H1 (cell line): ENCODE results near the gene KIF1B. TPM values are rescaled to one million over a fixed set of nuclear protein-coding genes. Genes with fewer than 3 reads are reported as not detected.

Experiments used
- BCL11A ChIP-seq, 2 experiments: IDR thresholded peaks; one replicate each; pipeline ENCODE4 v1.6.1; 2011; ENCODE audit warnings: low read depth in 2 of 2, low read length in 2 of 2, mild to moderate bottlenecking in 2 of 2
- CREB1 ChIP-seq: IDR thresholded peaks from 2 replicates; pipeline ENCODE4 v1.6.1; 2012; ENCODE audit warnings: inconsistent platforms
- EZH2 ChIP-seq: fragments of 200-600 bp; sonication (generic); IDR thresholded peaks from 2 replicates; pipeline ENCODE4 v1.7.1; 2012; ENCODE audit warnings: low read depth, mild to moderate bottlenecking, moderate library complexity, low read length, inconsistent platforms; ENCODE audit not compliant: severe bottlenecking
- FOSL1 ChIP-seq: IDR thresholded peaks from 2 replicates; pipeline ENCODE4 v1.6.1; 2011; ENCODE audit warnings: mild to moderate bottlenecking, low read depth, low read length, moderate library complexity; ENCODE audit not compliant: insufficient read depth
- GABPA ChIP-seq: IDR thresholded peaks from 2 replicates; pipeline ENCODE4 v1.6.1; 2011; ENCODE audit warnings: mild to moderate bottlenecking, low read length, moderate library complexity, borderline replicate concordance; ENCODE audit not compliant: insufficient read depth
- JUND ChIP-seq: IDR thresholded peaks from 2 replicates; pipeline ENCODE4 v1.6.1; 2011; ENCODE audit warnings: mild to moderate bottlenecking, improper control_type of control experiment, low read length
- KDM4A ChIP-seq: IDR thresholded peaks from one replicate; pipeline ENCODE4 v1.7.1; 2012; ENCODE audit warnings: low read depth, mild to moderate bottlenecking, moderate library complexity, low read length, inconsistent platforms; ENCODE audit not compliant: severe bottlenecking
- NRF1 ChIP-seq: IDR thresholded peaks from 2 replicates; pipeline ENCODE4 v1.6.1; 2011; ENCODE audit warnings: mild to moderate bottlenecking, low read depth, low read length, improper control_type of control experiment
- PHF8 ChIP-seq: fragments of 200-600 bp; sonication (generic); conservative IDR thresholded peaks from 2 replicates; pipeline ENCODE4 v1.7.1; 2012; ENCODE audit warnings: low read depth, mild to moderate bottlenecking, inconsistent platforms, low read length, moderate library complexity
- POLR2A ChIP-seq, 2 experiments: IDR thresholded peaks; 1 replicate in 1 of 2; 2 replicates in 1 of 2; pipeline ENCODE4 v1.6.1; 2011; ENCODE audit warnings: low read depth in 2 of 2, low read length in 2 of 2, mild to moderate bottlenecking in 2 of 2; ENCODE audit errors: control extremely low read depth in 1 of 2
- RAD21 ChIP-seq, 2 experiments: IDR thresholded peaks in 1 of 2; conservative IDR thresholded peaks in 1 of 2; 2 replicates each; pipeline ENCODE4 v1.6.1; 2011; ENCODE audit warnings: low read depth in 2 of 2, low read length in 2 of 2, improper control_type of control experiment in 1 of 2, inconsistent platforms in 1 of 2, mild to moderate bottlenecking in 1 of 2, moderate library complexity in 1 of 2
- SIN3A ChIP-seq, 2 experiments: IDR thresholded peaks in 1 of 2; conservative IDR thresholded peaks in 1 of 2; 2 replicates each; pipeline ENCODE4 v1.6.1; 2011 to 2012; ENCODE audit warnings: low read length in 2 of 2, improper control_type of control experiment in 1 of 2, low read depth in 1 of 2, mild to moderate bottlenecking in 1 of 2
- SRF ChIP-seq: IDR thresholded peaks from 2 replicates; pipeline ENCODE4 v1.6.1; 2011; ENCODE audit warnings: mild to moderate bottlenecking, low read depth, low read length, moderate library complexity
- SUZ12 ChIP-seq: fragments of 200-600 bp; sonication (generic); IDR thresholded peaks from 2 replicates; pipeline ENCODE4 v1.6.1; 2012; ENCODE audit warnings: mild to moderate bottlenecking, inconsistent platforms, low read length, moderate library complexity, mixed read lengths
- TAF1 ChIP-seq: IDR thresholded peaks from 2 replicates; pipeline ENCODE4 v1.6.1; 2011; ENCODE audit warnings: mild to moderate bottlenecking, low read depth, low read length
- TCF12 ChIP-seq: IDR thresholded peaks from 2 replicates; pipeline ENCODE4 v1.6.1; 2011; ENCODE audit warnings: low read depth, mild to moderate bottlenecking, low read length
- polyA plus RNA-seq, 7 experiments: library from polyadenylated mRNA; depleted of rRNA in 3 of 7; stranded (reverse) in 5 of 7; unstranded in 2 of 7; fragments of >200 nt in 5 of 7; fragments of 200-250 nt in 2 of 7; gene quantifications; 1 replicate in 5 of 7; 2 replicates in 1 of 7; 4 replicates in 1 of 7; pipeline versions ENCODE4 v1.2.1 to v1.2.3, GENCODE V29; 2011 to 2013; ENCODE audit warnings: missing spikeins in 2 of 7, mixed read lengths in 2 of 7
- total RNA-seq: library from RNA; stranded (reverse); fragmentation: NEBNext Ultra II Directional; extraction: Animal tissue kit (Norgen Biotek cat#: 25700); gene quantifications from 2 replicates; pipeline ENCODE4 v1.2.1, GENCODE V29; 2021
- TF ChIP-seq, protein P1 (sequence below): IDR thresholded peaks from 2 replicates; pipeline ENCODE4 v1.6.1; 2012; ENCODE audit warnings: inconsistent platforms
- TF ChIP-seq, protein P2 (sequence below): IDR thresholded peaks from 2 replicates; pipeline ENCODE4 v1.6.1; 2012; ENCODE audit warnings: inconsistent platforms
- TF ChIP-seq, protein P3 (sequence below), 3 experiments: IDR thresholded peaks; 1 replicate in 2 of 3; 2 replicates in 1 of 3; pipeline versions ENCODE4 v1.5.1 to v1.6.1; 2011; ENCODE audit warnings: low read length in 3 of 3, mild to moderate bottlenecking in 3 of 3, inconsistent platforms in 2 of 3, low read depth in 1 of 3, moderate library complexity in 1 of 3; ENCODE audit not compliant: insufficient read depth in 1 of 3; ENCODE audit errors: control extremely low read depth in 1 of 3

Gene KIF1B
- total and polyA plus RNA-seq, 2 of the 8 experiments (the other 6 are each of a cell fraction or from before 2014, with no cell fraction given) = 39.1 to 74.2 TPM

DNA sequence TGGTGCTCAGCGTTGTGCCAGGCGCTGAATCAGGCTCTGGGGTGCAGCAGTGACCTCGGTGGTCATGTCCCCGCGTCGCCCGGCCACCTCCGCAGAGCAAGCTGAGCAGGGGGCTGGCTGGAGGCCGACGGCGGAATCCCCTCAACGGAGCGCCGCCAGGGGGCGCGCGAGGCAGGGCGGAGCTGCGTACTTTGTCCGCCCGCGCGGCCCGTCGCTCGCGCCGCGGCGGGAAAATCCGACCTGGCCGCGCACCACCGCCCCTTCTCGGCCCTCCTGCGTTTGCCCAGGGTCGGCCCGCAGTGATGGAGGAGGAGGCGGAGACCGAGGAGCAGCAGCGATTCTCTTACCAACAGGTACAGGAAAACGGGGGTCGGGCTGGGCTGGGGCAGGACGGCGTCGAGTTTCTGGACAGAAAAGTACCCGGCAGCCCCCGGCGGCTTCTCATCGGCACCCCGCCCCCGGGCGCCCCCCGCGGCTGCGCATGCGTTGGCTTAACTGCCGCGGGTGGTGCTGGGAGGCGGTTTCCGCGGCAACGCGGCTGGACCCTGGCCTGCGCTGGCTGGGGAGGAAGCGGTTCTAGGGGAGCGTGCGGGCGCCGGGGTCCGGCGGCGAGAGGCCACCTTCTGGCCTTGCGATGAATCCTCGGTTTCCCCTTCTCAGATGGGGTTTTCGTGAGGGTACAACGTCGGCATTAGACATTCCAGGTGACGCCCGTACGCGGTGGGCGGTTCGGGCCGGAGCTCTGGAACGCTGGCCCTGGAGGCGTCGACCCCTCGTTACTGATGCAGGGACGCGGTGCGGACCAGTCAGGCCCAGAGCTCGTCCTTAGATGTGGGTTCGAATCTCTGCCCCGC, 220.1 kb downstream of the KIF1B start, which contains the start of gene CENPS (continued):
- TF ChIP-seq KDM4A = peak; percentile 94
- TF ChIP-seq BCL11A (IDR thresholded peaks at IDR 0.05; ENCODE audit: low read depth in 2 of 2, low read length in 2 of 2) = no peak
- TF ChIP-seq RAD21 (IDR thresholded peaks at IDR 0.05 in 1 of 2, conservative IDR thresholded peaks at IDR 0.05 in 1 of 2; ENCODE audit: low read depth in 2 of 2, low read length in 2 of 2) = peak; percentile 38 to 60
- no peak for TF ChIP-seq FOSL1
- TF ChIP-seq GABPA = peak; percentile 53; the same call in 1 of the 2 replicates
- TF ChIP-seq SIN3A (conservative IDR thresholded peaks at IDR 0.05 in 1 of 2, IDR thresholded peaks at IDR 0.05 in 1 of 2; ENCODE audit: low read depth in 1 of 2, low read length in 2 of 2) = peak; percentile 54 to 58; a peak in 2 of 4 replicates
- TF ChIP-seq SRF = peak; percentile 3; the same call in 1 of the 2 replicates
- peak; percentile 69 for TF ChIP-seq CREB1
- TF ChIP-seq EZH2 = no peak
- TF ChIP-seq, protein P1, sequence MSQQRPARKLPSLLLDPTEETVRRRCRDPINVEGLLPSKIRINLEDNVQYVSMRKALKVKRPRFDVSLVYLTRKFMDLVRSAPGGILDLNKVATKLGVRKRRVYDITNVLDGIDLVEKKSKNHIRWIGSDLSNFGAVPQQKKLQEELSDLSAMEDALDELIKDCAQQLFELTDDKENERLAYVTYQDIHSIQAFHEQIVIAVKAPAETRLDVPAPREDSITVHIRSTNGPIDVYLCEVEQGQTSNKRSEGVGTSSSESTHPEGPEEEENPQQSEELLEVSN = peak; percentile 98
- TF ChIP-seq, protein P2, sequence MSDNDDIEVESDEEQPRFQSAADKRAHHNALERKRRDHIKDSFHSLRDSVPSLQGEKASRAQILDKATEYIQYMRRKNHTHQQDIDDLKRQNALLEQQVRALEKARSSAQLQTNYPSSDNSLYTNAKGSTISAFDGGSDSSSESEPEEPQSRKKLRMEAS = peak; percentile 89
- peak in 1 of 2 experiments; percentile 90; a peak in 2 of 3 replicates for TF ChIP-seq POLR2A (IDR thresholded peaks at IDR 0.05; ENCODE audit: control extremely low read depth in 1 of 2, low read depth in 2 of 2, low read length in 2 of 2)
- TF ChIP-seq SUZ12 = no peak
- TF ChIP-seq, protein P3, sequence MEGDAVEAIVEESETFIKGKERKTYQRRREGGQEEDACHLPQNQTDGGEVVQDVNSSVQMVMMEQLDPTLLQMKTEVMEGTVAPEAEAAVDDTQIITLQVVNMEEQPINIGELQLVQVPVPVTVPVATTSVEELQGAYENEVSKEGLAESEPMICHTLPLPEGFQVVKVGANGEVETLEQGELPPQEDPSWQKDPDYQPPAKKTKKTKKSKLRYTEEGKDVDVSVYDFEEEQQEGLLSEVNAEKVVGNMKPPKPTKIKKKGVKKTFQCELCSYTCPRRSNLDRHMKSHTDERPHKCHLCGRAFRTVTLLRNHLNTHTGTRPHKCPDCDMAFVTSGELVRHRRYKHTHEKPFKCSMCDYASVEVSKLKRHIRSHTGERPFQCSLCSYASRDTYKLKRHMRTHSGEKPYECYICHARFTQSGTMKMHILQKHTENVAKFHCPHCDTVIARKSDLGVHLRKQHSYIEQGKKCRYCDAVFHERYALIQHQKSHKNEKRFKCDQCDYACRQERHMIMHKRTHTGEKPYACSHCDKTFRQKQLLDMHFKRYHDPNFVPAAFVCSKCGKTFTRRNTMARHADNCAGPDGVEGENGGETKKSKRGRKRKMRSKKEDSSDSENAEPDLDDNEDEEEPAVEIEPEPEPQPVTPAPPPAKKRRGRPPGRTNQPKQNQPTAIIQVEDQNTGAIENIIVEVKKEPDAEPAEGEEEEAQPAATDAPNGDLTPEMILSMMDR (IDR thresholded peaks at IDR 0.05; ENCODE audit: control extremely low read depth in 1 of 3, insufficient read depth in 1 of 3, low read depth in 1 of 3, low read length in 3 of 3) = peak; percentile 84 to 92 (median 90)
- peak; percentile 89 for TF ChIP-seq NRF1
- 0 out of 2 replicates have a peak, but pooled peaks have one; percentile 40 for TF ChIP-seq TCF12
- TF ChIP-seq PHF8 = peak; percentile 97
- TF ChIP-seq JUND = no peak; the same call in 1 of the 2 replicates
- peak; percentile 80 for TF ChIP-seq TAF1
